PC-9 (cell line): ENCODE measurements around the gene IER5L. TPM values are rescaled to one million over a fixed set of nuclear protein-coding genes. Genes with fewer than 3 reads are reported as not detected.
A peak's percentile ranks its signal among the peaks of the same experiment; 100 is the strongest.

Source experiments
- Bru-seq: library from RNA; stranded (reverse); fragments of 400-500 nt; gene quantifications from one replicate; lab custom pipeline; 2021; lab: Mats Ljungman, UMichigan
- BruChase-seq, 2 experiments: library from RNA; stranded (reverse); fragments of 400-500 nt; gene quantifications; one replicate each; lab custom pipeline; 2021; lab: Mats Ljungman, UMichigan
- BruUV-seq: library from RNA; stranded (reverse); fragments of 400-500 nt; replicated peaks from 2 replicates; lab custom pipeline; 2021; lab: Mats Ljungman, UMichigan
- CTCF ChIA-PET: fragments of 300-600 bp; sonication (Branson Sonifier 250); formaldehyde crosslinking; loops from one replicate; lab custom pipeline; 2022; ENCODE audit warnings: antibody characterized with exemption; lab: Charles Lee
- POLR2A ChIA-PET: fragments of 300-600 bp; sonication (Branson Sonifier 250); formaldehyde crosslinking; loops from one replicate; lab custom pipeline; 2022; ENCODE audit warnings: antibody characterized with exemption; ENCODE audit not compliant: unreplicated experiment; lab: Charles Lee
- DNase-seq, 2 experiments: peaks; one replicate each; pipeline versions ENCODE4 v3.0.0 to v3.0.0-alpha.2; 2015 to 2022; ENCODE audit warnings: mixed read lengths in 1 of 2
- H2AFZ ChIP-seq: fragments of 200-600 bp; sonication (generic); 2 replicates; pipeline ENCODE4 v1.8.1; 2017; ENCODE audit warnings: antibody characterized with exemption
- H3F3A ChIP-seq: fragments of 200-600 bp; sonication (generic); 2 replicates; pipeline ENCODE4 v1.8.1; 2017; ENCODE audit warnings: antibody characterized with exemption, mild to moderate bottlenecking, low read depth; ENCODE audit not compliant: insufficient read depth
- H3K27ac ChIP-seq: fragments of 200-600 bp; sonication (generic); 2 replicates; pipeline ENCODE4 v1.6.1; 2016; ENCODE audit warnings: mixed run types
- H3K27me3 ChIP-seq: fragments of 200-600 bp; sonication (generic); 2 replicates; pipeline ENCODE4 v1.6.1; 2016; ENCODE audit warnings: low read depth, mixed run types; ENCODE audit not compliant: insufficient read depth
- H3K36me3 ChIP-seq: fragments of 200-600 bp; sonication (generic); 2 replicates; pipeline ENCODE4 v1.6.1; 2016; ENCODE audit warnings: low read depth, mixed run types
- H3K4me1 ChIP-seq: fragments of 200-600 bp; sonication (generic); replicated peaks from 2 replicates; pipeline ENCODE4 v1.6.1; 2016; ENCODE audit warnings: mixed run types; ENCODE audit not compliant: insufficient read depth
- H3K4me2 ChIP-seq: fragments of 200-600 bp; sonication (generic); 2 replicates; pipeline ENCODE4 v1.6.1; 2017; ENCODE audit warnings: mixed run types
- H3K4me3 ChIP-seq: fragments of 200-600 bp; sonication (generic); 2 replicates; pipeline ENCODE4 v1.6.1; 2016; ENCODE audit warnings: mixed run types
- H3K79me2 ChIP-seq: fragments of 200-600 bp; sonication (generic); 2 replicates; pipeline ENCODE4 v1.6.1; 2017; ENCODE audit warnings: low read depth, mixed run types
- H3K9me2 ChIP-seq: fragments of 200-600 bp; sonication (generic); 2 replicates; pipeline ENCODE4 v1.8.1; 2017; ENCODE audit warnings: mild to moderate bottlenecking; ENCODE audit not compliant: insufficient read depth
- H3K9me3 ChIP-seq: fragments of 200-600 bp; sonication (generic); 2 replicates; pipeline ENCODE4 v1.8.1; 2016; ENCODE audit warnings: low read depth; ENCODE audit not compliant: insufficient read depth
- H4K20me1 ChIP-seq: fragments of 200-600 bp; sonication (generic); 2 replicates; pipeline ENCODE4 v1.8.1; 2017; ENCODE audit not compliant: insufficient read depth
- EZH2 ChIP-seq: fragments of 200-600 bp; sonication (generic); IDR thresholded peaks from 2 replicates; pipeline ENCODE4 v1.8.0; 2017; ENCODE audit warnings: antibody characterized with exemption, low read depth
- intact Hi-C: fragments of 100-400 bp; cut with micrococcal nuclease; formaldehyde crosslinking; loops from one replicate; pipeline ENCODE4 v1.10.0; 2022; ENCODE audit not compliant: unreplicated experiment
- long read RNA-seq: library from polyadenylated mRNA; stranded (forward); transcript quantifications from one replicate; pipeline ENCODE4 v2.0.0, GENCODE V29; 2022
- total RNA-seq: library from RNA; stranded (reverse); gene quantifications from 2 replicates; pipeline ENCODE4 v1.2.3, GENCODE V29; 2021
- TF ChIP-seq, protein P1 (sequence below): fragments of 200-600 bp; sonication (generic); conservative IDR thresholded peaks from 2 replicates; pipeline ENCODE4 v1.6.1; 2017; ENCODE audit warnings: mixed run types, antibody characterized with exemption, mild to moderate bottlenecking, moderate library complexity

IER5L gene
- total RNA-seq (35.5 and 37.3 TPM in 2 replicates), Bru-seq, nascent RNA (percentile 67 among the genes with signal in this experiment), BruChase-seq, experiment 1, labeled RNA remaining after a 2-hour chase (percentile 79 among the genes with signal in this experiment), BruChase-seq, experiment 2, labeled RNA remaining after a 6-hour chase (percentile 71 among the genes with signal in this experiment)
- long read RNA-seq, transcript IER5L-201 (1 exons, 2,711 nt) = major isoform, 42 of 42 reads
- long read RNA-seq, partial matches to known transcripts = 0 of 42 reads
- long read RNA-seq, other reads (novel, unspliced or antisense) = 0 of 42 reads

DNA sequence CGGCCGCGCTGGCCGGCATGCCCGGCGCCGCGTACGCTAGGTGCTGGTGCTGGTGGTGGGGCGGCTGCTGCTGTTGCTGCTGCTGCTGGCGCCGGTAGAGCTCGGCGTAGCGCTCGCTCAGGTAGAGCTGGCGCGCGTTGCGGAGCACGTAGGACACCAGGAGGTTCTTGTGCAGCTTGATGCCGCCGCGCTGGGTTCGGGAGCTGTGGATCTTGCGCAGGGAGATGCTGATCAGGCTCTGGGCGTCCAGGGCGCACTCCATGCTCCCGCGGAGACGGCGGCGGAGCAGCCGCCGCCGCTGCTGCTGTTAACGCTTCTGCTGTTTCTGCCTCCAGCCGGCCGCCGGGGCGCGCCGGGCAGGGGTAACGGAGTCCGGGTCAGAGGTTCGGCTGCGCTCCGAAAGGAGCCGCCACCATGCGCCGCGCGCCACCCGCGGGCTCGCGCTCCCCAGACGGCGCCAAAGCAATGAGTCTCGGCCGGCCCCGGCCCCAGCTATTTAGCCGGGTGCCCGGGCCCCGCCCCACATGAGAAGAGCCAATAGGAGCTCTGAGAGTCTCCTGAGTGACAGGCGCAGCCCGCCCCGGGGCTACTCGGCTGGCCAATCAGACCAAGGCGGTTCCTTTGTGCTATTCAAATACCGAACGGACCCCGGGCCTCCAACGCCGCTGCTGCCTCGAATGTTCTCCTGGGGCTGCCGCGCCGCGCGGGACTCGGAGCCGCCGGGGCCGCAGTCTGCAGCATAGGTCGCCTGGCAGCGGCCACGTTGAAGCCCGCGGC is at the start of gene IER5L:
Gene IER5L, minus strand, starts transcription at position 471 of the 777 bp plus-strand sequence. Its CDS starts 209 bp downstream, at position 262.
- ChIA-PET CTCF (interaction anchor here (0.7 to 1.1 kb wide), 5 partner anchors 38 to 283 kb away, joined by 3 to 8 read pairs (median 4); no protein-coding TSS in a partner anchor), POLR2A (interaction anchor here (0.5 to 1.4 kb wide), 27 partner anchors 11 to 1550 kb away, joined by 3 to 22 read pairs (median 5); no protein-coding TSS in a partner anchor)
- intact Hi-C loops = loop anchor here (1.0 to 5.0 kb wide), 4 partner anchors 51 to 305 kb away; no protein-coding TSS in a partner anchor
- peak; percentile 87 to 98 for DNase-seq
- Histone ChIP-seq H2AFZ (peak within 1 kb of the TSS; percentile 62; the same call in 1 of the 2 replicates), H3K36me3 (no peaks in the 10 kb centered on the region), H3F3A (peaks cover 24% of the 10 kb centered on the region), H3K4me1 (peaks cover 18% of the 10 kb centered on the region), H4K20me1 (no peaks in the 10 kb centered on the region), H3K79me2 (peaks cover 16% of the 10 kb centered on the region), H3K9me2 (no peaks in the 10 kb centered on the region), H3K4me3 (peak within 1 kb of the TSS; percentile 95), H3K9me3 (no peaks in the 10 kb centered on the region), H3K27ac (peak within 1 kb of the TSS; percentile 45; the same call in 1 of the 2 replicates), H3K4me2 (peak within 1 kb of the TSS; percentile 95), H3K27me3 (no peaks in the 10 kb centered on the region)
- no TSS peak for BruUV-seq
- TF ChIP-seq, protein P1, sequence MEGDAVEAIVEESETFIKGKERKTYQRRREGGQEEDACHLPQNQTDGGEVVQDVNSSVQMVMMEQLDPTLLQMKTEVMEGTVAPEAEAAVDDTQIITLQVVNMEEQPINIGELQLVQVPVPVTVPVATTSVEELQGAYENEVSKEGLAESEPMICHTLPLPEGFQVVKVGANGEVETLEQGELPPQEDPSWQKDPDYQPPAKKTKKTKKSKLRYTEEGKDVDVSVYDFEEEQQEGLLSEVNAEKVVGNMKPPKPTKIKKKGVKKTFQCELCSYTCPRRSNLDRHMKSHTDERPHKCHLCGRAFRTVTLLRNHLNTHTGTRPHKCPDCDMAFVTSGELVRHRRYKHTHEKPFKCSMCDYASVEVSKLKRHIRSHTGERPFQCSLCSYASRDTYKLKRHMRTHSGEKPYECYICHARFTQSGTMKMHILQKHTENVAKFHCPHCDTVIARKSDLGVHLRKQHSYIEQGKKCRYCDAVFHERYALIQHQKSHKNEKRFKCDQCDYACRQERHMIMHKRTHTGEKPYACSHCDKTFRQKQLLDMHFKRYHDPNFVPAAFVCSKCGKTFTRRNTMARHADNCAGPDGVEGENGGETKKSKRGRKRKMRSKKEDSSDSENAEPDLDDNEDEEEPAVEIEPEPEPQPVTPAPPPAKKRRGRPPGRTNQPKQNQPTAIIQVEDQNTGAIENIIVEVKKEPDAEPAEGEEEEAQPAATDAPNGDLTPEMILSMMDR = no peak
- TF ChIP-seq EZH2 = no peak

DNA sequence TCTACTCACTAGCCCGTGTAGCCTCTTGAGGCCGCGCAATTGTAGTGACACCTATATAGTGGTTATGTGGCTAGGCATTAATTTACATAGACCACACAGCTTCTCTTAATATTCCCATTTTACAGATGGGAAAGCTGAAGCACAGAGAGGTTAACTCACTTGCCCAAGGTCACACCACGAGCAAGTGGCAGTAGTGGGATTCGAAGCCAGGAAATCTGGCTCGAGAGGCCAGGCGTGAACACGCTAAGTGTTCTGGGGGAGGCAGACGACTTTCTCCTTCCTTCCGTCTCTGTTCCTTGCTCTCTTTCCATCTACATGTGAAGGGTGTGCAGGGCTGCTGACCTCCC is 49.8 kb upstream of the IER5L start:
- no TSS peak for BruUV-seq
- no peaks in the 10 kb centered on the region for H3K9me2 ChIP-seq
- no peak overlapping the region for H2AFZ ChIP-seq
- H3K79me2 ChIP-seq = no peaks in the 10 kb centered on the region
- H3K4me1 ChIP-seq = peaks cover 31% of the 10 kb centered on the region
- DNase-seq = no peak
- TF ChIP-seq, protein P1 = no peak
- no peak for TF ChIP-seq EZH2
- no peak overlapping the region for H3K27ac ChIP-seq
- no peaks in the 10 kb centered on the region for H3K9me3 ChIP-seq
- H3K4me2 ChIP-seq = no peak overlapping the region
- H3F3A ChIP-seq = peaks cover 26% of the 10 kb centered on the region
- no peaks in the 10 kb centered on the region for H3K27me3 ChIP-seq
- no peaks in the 10 kb centered on the region for H4K20me1 ChIP-seq
- no peaks in the 10 kb centered on the region for H3K36me3 ChIP-seq
- CTCF ChIA-PET = no interaction called here
- intact Hi-C loops = loop anchor here (2.0 to 5.0 kb wide), 2 partner anchors 49 kb away; partner anchors contain the start of gene IER5L
- POLR2A ChIA-PET = no interaction called here
- H3K4me3 ChIP-seq = no peak overlapping the region

DNA sequence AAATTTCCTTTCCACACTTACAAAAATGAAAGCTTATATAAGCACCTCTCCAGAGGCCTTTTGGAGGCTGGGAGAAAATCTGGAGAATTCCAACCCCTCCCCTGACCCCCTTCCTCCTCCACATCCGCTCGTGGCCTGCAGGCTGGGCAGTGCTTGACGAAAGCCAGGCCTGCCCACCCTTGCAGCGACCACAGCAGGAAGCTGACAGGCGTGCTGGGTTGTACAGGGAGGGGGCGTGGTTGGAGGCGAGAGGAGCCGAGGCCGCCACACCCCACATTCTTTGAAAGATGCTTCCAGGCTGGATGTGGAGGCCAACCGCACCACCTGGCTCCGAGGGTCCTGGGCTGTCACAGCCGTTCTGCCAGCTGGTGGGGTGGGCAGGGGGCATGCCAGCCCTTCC is 47.8 kb upstream of the IER5L start:
- H3K79me2 ChIP-seq = no peaks in the 10 kb centered on the region
- intact Hi-C loops = loop anchor here (5.0 kb wide), 1 partner anchor 51 kb away; no protein-coding TSS in a partner anchor
- H3K9me2 ChIP-seq = no peaks in the 10 kb centered on the region
- peak; percentile 68 to 85 for DNase-seq
- no peaks in the 10 kb centered on the region for H3K27me3 ChIP-seq
- CTCF ChIA-PET = no interaction called here
- POLR2A ChIA-PET = no interaction called here
- BruUV-seq = no TSS peak
- H3F3A ChIP-seq = peaks cover 26% of the 10 kb centered on the region
- no peaks in the 10 kb centered on the region for H4K20me1 ChIP-seq
- peak overlapping the region; percentile 60 for H3K4me2 ChIP-seq
- H2AFZ ChIP-seq = no peak overlapping the region
- H3K36me3 ChIP-seq = no peaks in the 10 kb centered on the region
- no peak overlapping the region for H3K4me3 ChIP-seq
- H3K9me3 ChIP-seq = no peaks in the 10 kb centered on the region
- TF ChIP-seq, protein P1 = no peak
- no peak for TF ChIP-seq EZH2
- peak overlapping the region; percentile 49 for H3K27ac ChIP-seq
- H3K4me1 ChIP-seq = peaks cover 31% of the 10 kb centered on the region
